ENCODE results near the gene ACACB.
A peak's percentile ranks its signal among the peaks of the same experiment; 100 is the strongest.

The ACACB gene

GRCh38 chr12:109093022-109093918 is 23.1 kb upstream of the ACACB start, which contains the start of gene ALKBH2:
Gene ALKBH2, minus strand, starts transcription at chr12:109093472. Its CDS starts 686 bp downstream, at chr12:109092786.
- peaks cover 33% of the 10 kb centered on the region for H3K36me3 ChIP-seq (ENCODE audit: insufficient read depth, low read depth, low read length)
- peak within 1 kb of the TSS; percentile 32 for H3K27ac ChIP-seq (ENCODE audit: low read length)
- no peaks in the 10 kb centered on the region for H3K9me3 ChIP-seq (ENCODE audit: insufficient read depth, low read depth, low read length)
- peak within 1 kb of the TSS; percentile 71 for H3K4me3 ChIP-seq (ENCODE audit: low read length)
- peaks cover 8% of the 10 kb centered on the region; the same call in 1 of the 2 replicates for H3K27me3 ChIP-seq (ENCODE audit: insufficient read depth, low read length)
- H3K4me1 ChIP-seq (ENCODE audit: insufficient read depth, low read length): peaks cover 3% of the 10 kb centered on the region; the same call in 1 of the 2 replicates
- H3K9ac ChIP-seq (ENCODE audit: low read depth, low read length): peak within 1 kb of the TSS; percentile 69; the same call in 1 of the 2 replicates

GRCh38 chr12:109097140-109097434 is 19.3 kb upstream of the ACACB start:
- H3K36me3 ChIP-seq (ENCODE audit: insufficient read depth, low read depth, low read length): peaks cover 36% of the 10 kb centered on the region
- peaks cover 7% of the 10 kb centered on the region; the same call in 1 of the 2 replicates for H3K4me1 ChIP-seq (ENCODE audit: insufficient read depth, low read length)
- H3K9ac ChIP-seq (ENCODE audit: low read depth, low read length): peak overlapping the region; percentile 96; the same call in 1 of the 2 replicates
- H3K27ac ChIP-seq (ENCODE audit: low read length): peak overlapping the region; percentile 5
- peaks cover 8% of the 10 kb centered on the region; the same call in 1 of the 2 replicates for H3K27me3 ChIP-seq (ENCODE audit: insufficient read depth, low read length)
- H3K9me3 ChIP-seq (ENCODE audit: insufficient read depth, low read depth, low read length): no peaks in the 10 kb centered on the region
- H3K4me3 ChIP-seq (ENCODE audit: low read length): peak overlapping the region; percentile 95; the same call in 1 of the 2 replicates

- peaks cover 6% of the 10 kb centered on the region; the same call in 1 of the 2 replicates for H3K27me3 ChIP-seq (ENCODE audit: insufficient read depth, low read length)
- H3K36me3 ChIP-seq (ENCODE audit: insufficient read depth, low read depth, low read length): peaks cover 41% of the 10 kb centered on the region
- peak within 1 kb of the TSS; percentile 92 for H3K27ac ChIP-seq (ENCODE audit: low read length)
- H3K9me3 ChIP-seq (ENCODE audit: insufficient read depth, low read depth, low read length): no peaks in the 10 kb centered on the region
- H3K4me3 ChIP-seq (ENCODE audit: low read length): peak within 1 kb of the TSS; percentile 95
- peak within 1 kb of the TSS; percentile 96 for H3K9ac ChIP-seq (ENCODE audit: low read depth, low read length)
- H3K4me1 ChIP-seq (ENCODE audit: insufficient read depth, low read length): peaks cover 7% of the 10 kb centered on the region; the same call in 1 of the 2 replicates
Measured at GRCh38 chr12:109097435-109098182, 18.8 kb upstream of the ACACB start, which contains the start of gene UNG. Gene UNG, plus strand, starts transcription at chr12:109097597. Its CDS starts 83 bp downstream, at chr12:109097680.

GRCh38 chr12:109098183-109098604 is 18.2 kb upstream of the ACACB start:
- H3K4me1 ChIP-seq (ENCODE audit: insufficient read depth, low read length): peaks cover 5% of the 10 kb centered on the region; the same call in 1 of the 2 replicates
- H3K27me3 ChIP-seq (ENCODE audit: insufficient read depth, low read length): peaks cover under 1% of the 10 kb centered on the region; the same call in 1 of the 2 replicates
- peak overlapping the region; percentile 95 for H3K4me3 ChIP-seq (ENCODE audit: low read length)
- no peaks in the 10 kb centered on the region for H3K9me3 ChIP-seq (ENCODE audit: insufficient read depth, low read depth, low read length)
- H3K9ac ChIP-seq (ENCODE audit: low read depth, low read length): peak overlapping the region; percentile 93
- H3K27ac ChIP-seq (ENCODE audit: low read length): no peak overlapping the region
- H3K36me3 ChIP-seq (ENCODE audit: insufficient read depth, low read depth, low read length): peaks cover 47% of the 10 kb centered on the region

GRCh38 chr12:109098651-109099050 is 17.7 kb upstream of the ACACB start:
- H3K27ac ChIP-seq (ENCODE audit: low read length): no peak overlapping the region
- H3K9me3 ChIP-seq (ENCODE audit: insufficient read depth, low read depth, low read length): no peaks in the 10 kb centered on the region
- no peaks in the 10 kb centered on the region for H3K27me3 ChIP-seq (ENCODE audit: insufficient read depth, low read length)
- peak overlapping the region; percentile 93 for H3K9ac ChIP-seq (ENCODE audit: low read depth, low read length)
- peak overlapping the region; percentile 95 for H3K4me3 ChIP-seq (ENCODE audit: low read length)
- peaks cover 52% of the 10 kb centered on the region for H3K36me3 ChIP-seq (ENCODE audit: insufficient read depth, low read depth, low read length)
- peaks cover 5% of the 10 kb centered on the region; the same call in 1 of the 2 replicates for H3K4me1 ChIP-seq (ENCODE audit: insufficient read depth, low read length)

GRCh38 chr12:109099431-109100020 is 16.9 kb upstream of the ACACB start:
- peaks cover 61% of the 10 kb centered on the region for H3K36me3 ChIP-seq (ENCODE audit: insufficient read depth, low read depth, low read length)
- H3K9me3 ChIP-seq (ENCODE audit: insufficient read depth, low read depth, low read length): no peaks in the 10 kb centered on the region
- no peaks in the 10 kb centered on the region for H3K27me3 ChIP-seq (ENCODE audit: insufficient read depth, low read length)
- H3K9ac ChIP-seq (ENCODE audit: low read depth, low read length): peak overlapping the region; percentile 93; the same call in 1 of the 2 replicates
- H3K4me1 ChIP-seq (ENCODE audit: insufficient read depth, low read length): peaks cover 5% of the 10 kb centered on the region; the same call in 1 of the 2 replicates
- no peak overlapping the region for H3K27ac ChIP-seq (ENCODE audit: low read length)
- peak overlapping the region; percentile 95 for H3K4me3 ChIP-seq (ENCODE audit: low read length)

- Histone ChIP-seq H3K9me3 (ENCODE audit: insufficient read depth, low read depth, low read length) (no peaks in the 10 kb centered on the region), H3K36me3 (ENCODE audit: insufficient read depth, low read depth, low read length) (peaks cover 73% of the 10 kb centered on the region), H3K4me1 (ENCODE audit: insufficient read depth, low read length) (peaks cover 5% of the 10 kb centered on the region; the same call in 1 of the 2 replicates), H3K4me3 (ENCODE audit: low read length) (no peak overlapping the region), H3K9ac (ENCODE audit: low read depth, low read length) (no peak overlapping the region), H3K27ac (ENCODE audit: low read length) (no peak overlapping the region), H3K27me3 (ENCODE audit: insufficient read depth, low read length) (no peaks in the 10 kb centered on the region)
Measured at GRCh38 chr12:109100741-109101140, 15.6 kb upstream of the ACACB start.

GRCh38 chr12:109102491-109102890 is 13.9 kb upstream of the ACACB start:
- no peak overlapping the region for H3K9ac ChIP-seq (ENCODE audit: low read depth, low read length)
- H3K4me1 ChIP-seq (ENCODE audit: insufficient read depth, low read length): peaks cover 5% of the 10 kb centered on the region; the same call in 1 of the 2 replicates
- H3K36me3 ChIP-seq (ENCODE audit: insufficient read depth, low read depth, low read length): peaks cover 89% of the 10 kb centered on the region
- no peak overlapping the region for H3K4me3 ChIP-seq (ENCODE audit: low read length)
- H3K27ac ChIP-seq (ENCODE audit: low read length): no peak overlapping the region
- no peaks in the 10 kb centered on the region for H3K9me3 ChIP-seq (ENCODE audit: insufficient read depth, low read depth, low read length)
- no peaks in the 10 kb centered on the region for H3K27me3 ChIP-seq (ENCODE audit: insufficient read depth, low read length)

GRCh38 chr12:109105176-109105575 is 11.2 kb upstream of the ACACB start:
- H3K27me3 ChIP-seq (ENCODE audit: insufficient read depth, low read length): no peaks in the 10 kb centered on the region
- H3K27ac ChIP-seq (ENCODE audit: low read length): no peak overlapping the region
- H3K4me3 ChIP-seq (ENCODE audit: low read length): no peak overlapping the region
- H3K9me3 ChIP-seq (ENCODE audit: insufficient read depth, low read depth, low read length): no peaks in the 10 kb centered on the region
- no peak overlapping the region for H3K9ac ChIP-seq (ENCODE audit: low read depth, low read length)
- H3K36me3 ChIP-seq (ENCODE audit: insufficient read depth, low read depth, low read length): peaks cover 95% of the 10 kb centered on the region
- no peaks in the 10 kb centered on the region for H3K4me1 ChIP-seq (ENCODE audit: insufficient read depth, low read length)

- no peak overlapping the region for H3K9ac ChIP-seq (ENCODE audit: low read depth, low read length)
- peak overlapping the region; percentile 22 for H3K27ac ChIP-seq (ENCODE audit: low read length)
- H3K4me1 ChIP-seq (ENCODE audit: insufficient read depth, low read length): peaks cover 5% of the 10 kb centered on the region; the same call in 1 of the 2 replicates
- H3K36me3 ChIP-seq (ENCODE audit: insufficient read depth, low read depth, low read length): peaks cover 54% of the 10 kb centered on the region
- H3K9me3 ChIP-seq (ENCODE audit: insufficient read depth, low read depth, low read length): no peaks in the 10 kb centered on the region
- H3K27me3 ChIP-seq (ENCODE audit: insufficient read depth, low read length): no peaks in the 10 kb centered on the region
- no peak overlapping the region for H3K4me3 ChIP-seq (ENCODE audit: low read length)
Measured at GRCh38 chr12:109109746-109110350, 6.5 kb upstream of the ACACB start.

Measured in iPS-20b (cell line).